GM18858 (cell line): ENCODE data around the gene KRTAP19-3.
"Not testable (repeated sequence)": the region's sequence is repeated elsewhere in the genome, so short reads cannot be mapped to it uniquely, and the experiment has no call there.

Experiments used
- ATAC-seq: cut with Tn5 transposase; IDR thresholded peaks from one replicate; pipeline ENCODE4 v1.9.1; 2021; ENCODE audit not compliant: unreplicated experiment

KRTAP19-3 gene

DNA sequence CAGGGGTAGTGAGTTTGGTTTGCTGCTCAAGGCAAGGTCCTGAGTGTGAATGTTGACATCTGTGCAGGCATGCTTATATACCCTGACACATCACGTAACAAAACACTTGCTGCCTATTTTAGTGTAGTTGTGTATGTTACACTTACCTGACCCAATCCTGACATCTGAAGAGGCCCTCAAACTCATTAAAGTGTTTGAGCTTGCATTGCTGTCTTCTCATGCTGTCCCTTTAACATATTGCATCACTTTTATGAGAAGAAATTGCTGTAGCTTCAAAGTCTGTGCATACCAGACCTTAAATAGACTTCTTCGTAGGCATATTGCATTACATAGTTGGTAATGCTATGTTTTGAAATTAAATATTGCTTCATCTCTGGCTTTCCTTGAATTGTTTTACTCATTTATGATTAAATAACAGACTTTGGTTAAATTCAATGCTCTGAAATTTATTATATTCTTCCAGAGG lies at the start of gene KRTAP19-3:
TSS of gene KRTAP19-3 (minus strand) at position 51 of the 466 bp plus-strand sequence. CDS start 56 bp downstream, outside the sequence.
- ATAC-seq, result no peak

GRCh38 chr21:30518876-30519275 lies 27.1 kb upstream of the KRTAP19-3 start:
- no peak for ATAC-seq

DNA sequence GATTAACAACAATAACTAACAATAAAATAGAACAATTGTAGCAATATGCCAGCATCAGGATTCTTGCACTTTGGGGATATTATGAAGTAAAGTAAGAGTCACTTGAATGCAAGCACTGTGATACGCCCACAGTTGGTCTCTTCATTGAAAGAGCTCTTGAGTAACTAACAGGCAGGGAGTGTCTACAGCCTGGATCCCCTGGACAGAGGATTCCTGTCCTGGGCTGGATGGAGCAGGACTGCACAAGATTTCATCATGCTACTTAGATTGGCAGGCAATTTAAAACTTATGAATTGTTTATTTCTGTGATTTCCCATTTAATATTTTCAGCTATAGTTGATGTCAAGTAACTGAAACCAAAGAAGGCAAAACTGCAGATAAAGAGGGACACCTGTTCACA lies 23.9 kb upstream of the KRTAP19-3 start:
- no peak for ATAC-seq

DNA sequence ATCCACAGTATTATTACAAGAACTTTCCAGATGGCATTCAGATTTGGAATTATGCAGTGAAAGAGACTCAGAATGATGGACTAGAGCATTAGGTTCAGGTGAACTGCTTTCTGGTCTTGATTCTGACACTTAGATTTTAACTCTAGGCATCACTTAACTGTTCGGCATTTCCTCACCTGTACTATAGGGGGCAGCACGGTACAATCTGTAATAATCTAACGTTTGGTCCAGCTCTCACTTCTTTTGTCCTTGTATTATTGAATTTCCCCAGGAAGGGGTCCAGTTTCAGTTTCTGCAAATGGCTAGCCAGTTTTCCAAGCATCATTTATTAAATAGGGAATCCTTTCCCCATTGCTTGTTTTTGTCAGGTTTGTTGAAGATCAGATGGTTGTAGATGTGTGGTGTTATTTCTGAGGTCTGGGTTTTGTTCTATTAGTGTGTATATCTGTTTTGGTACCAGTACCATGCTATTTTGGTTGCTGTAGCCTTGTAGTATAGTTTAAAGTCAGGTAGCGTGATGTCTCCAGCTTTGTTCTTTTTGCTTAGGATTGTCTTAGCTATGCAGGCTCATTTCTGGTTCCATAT lies 13.9 kb upstream of the KRTAP19-3 start:
- not testable (repeated sequence) for ATAC-seq

GRCh38 chr21:30502041-30502440 lies 10.2 kb upstream of the KRTAP19-3 start, which contains the start of gene KRTAP19-5:
Gene KRTAP19-5, minus strand, starts transcription at chr21:30502141. Its CDS starts 51 bp downstream, at chr21:30502090.
- no peak for ATAC-seq

- ATAC-seq, result no peak
Observed at GRCh38 chr21:30497065-30497464, 5.3 kb upstream of the KRTAP19-3 start, which contains the start of gene KRTAP19-4. Gene KRTAP19-4, minus strand, starts transcription at chr21:30497165. Its CDS starts 55 bp downstream, at chr21:30497110.

GRCh38 chr21:30487336-30487735 lies 4.5 kb downstream of the KRTAP19-3 start, which contains the start of gene KRTAP19-2:
Gene KRTAP19-2, minus strand, starts transcription at chr21:30487436. Its CDS starts 88 bp downstream, at chr21:30487348.
- ATAC-seq, result no peak

DNA sequence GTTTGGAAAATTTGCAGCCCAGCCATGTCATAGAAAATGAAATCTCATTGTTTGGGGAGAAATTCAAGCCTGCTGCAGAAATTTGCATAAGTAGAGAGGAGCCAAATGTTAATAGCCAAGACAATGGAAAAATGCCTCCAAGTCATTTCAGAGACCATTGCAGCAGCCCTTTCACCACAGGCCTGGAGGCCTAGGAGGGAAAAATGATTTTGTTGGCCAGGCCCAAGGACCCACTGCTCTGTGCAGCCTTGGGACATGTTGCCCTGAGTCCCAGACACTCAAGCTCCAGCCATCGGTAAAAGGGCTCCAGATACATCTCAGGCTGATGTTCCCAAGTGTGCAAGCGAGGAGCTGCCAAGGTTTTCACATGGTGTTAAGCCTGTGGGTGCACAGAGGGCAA lies 5.6 kb downstream of the KRTAP19-3 start:
- no peak for ATAC-seq

DNA sequence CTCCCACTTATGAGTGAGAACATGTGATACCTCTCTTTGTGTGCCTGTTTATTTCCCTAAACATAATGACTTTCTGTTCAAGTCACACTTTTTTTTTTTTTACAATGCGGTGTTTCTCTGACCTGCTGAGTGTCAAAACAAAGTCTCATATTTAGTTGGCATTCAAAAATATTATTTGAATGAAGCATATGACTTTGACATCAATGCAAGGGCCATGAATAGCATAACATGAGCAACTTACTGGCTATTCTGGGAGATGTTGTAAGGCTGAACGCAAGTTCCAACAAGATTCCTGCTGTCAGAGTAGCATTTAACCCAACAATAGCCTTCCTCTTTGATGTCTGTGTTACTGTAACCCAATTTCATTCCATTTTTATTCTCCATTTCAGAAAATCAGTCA lies 9.7 kb downstream of the KRTAP19-3 start:
- ATAC-seq, result no peak

- ATAC-seq, result no peak
Observed at GRCh38 chr21:30480145-30480544, 11.7 kb downstream of the KRTAP19-3 start, which contains the start of gene KRTAP19-1. Gene KRTAP19-1, minus strand, starts transcription at chr21:30480367. Its CDS starts 50 bp downstream, at chr21:30480317.

DNA sequence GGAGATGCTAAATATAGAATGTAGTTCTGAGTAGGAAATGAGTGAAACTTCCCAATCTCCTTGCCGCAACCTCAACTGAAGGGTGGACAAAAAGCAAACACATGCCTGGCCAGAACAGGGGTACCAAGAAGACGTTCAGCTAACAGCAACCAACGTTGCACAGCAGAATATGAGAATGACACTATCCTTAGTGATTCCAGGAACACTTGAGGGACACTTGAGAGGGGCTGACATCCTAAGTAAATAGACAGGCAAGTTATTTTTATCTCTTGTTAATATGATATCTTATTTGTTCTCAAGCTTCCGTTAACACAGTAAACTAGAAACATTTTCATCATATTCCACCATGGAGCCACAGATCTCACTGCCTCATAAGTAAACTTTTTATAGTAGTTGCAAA lies 12.6 kb downstream of the KRTAP19-3 start:
- ATAC-seq, result no peak

DNA sequence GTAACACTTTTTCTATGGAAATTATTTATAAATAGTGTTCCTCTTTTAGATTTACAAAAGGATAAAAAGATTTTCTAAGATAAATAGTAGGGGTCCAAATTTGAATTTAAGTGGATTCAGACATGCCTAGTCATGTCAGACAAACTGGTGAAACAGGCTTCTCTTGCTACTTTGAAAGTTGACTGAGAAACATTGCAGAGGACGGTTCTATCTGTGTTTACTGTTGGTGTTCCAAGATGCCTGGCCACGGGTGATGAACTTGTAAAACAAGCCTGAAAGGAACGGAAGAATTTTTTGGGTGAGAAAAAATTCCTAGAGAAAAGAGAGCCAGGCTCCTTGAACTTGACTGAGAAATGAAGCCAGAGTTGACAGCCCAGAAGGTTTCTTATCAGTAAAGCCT lies 13.8 kb downstream of the KRTAP19-3 start:
- no peak for ATAC-seq

DNA sequence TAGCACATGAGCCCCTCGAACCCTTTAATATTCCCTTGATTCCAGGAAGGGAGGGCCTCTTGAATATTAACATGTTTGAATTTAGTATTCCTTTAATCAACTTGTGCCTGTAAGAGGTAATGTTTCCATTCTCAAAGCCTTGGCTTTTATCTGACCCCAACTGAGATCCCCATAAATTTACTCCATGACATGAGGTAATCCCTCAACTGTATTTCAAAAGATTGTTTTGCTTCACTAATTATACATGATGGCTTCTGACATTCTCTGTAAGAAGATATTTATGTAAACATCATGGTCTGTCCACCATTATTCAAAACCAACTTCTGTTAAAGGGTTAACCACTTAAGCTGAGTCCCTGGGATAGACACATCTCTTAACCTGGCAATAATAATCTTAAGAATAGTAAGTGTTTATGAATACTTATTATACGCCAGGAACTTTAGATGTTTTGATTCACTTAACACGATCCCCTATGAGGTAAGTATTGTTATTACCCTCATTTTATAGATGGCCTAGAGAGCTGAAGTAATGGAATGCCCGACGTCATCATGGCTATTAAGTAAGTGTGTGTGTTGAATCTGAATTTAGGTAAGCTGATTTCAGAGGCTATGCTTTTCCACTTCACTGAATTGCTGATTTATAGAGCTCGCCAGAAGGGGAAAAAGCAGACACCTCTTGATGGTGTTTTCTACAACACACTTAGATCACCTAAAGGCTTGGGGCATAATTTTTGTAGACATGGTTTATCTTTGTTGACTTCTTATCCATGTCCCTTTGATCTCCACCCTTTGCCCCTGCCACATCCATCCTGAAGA lies 22.7 kb downstream of the KRTAP19-3 start:
- no peak for ATAC-seq

DNA sequence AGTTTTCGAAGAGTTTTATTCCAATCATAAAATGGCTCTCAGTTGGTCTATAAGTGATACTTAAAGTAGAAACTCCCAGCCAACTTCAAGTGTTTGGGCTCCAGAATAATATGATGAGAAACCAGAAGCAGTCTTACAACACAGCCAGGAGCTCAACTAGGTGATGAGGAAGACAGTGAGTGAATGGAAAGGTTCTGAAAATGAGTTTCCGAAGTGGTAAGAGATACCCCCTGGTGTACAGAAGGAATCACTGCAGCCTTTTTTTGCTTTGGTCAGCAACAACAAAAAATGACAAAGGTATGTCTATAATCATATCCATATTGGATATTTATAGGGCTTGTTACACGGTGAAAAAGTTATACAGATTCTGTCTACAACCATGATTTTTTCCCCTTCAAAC lies 28.1 kb downstream of the KRTAP19-3 start:
- ATAC-seq, result no peak

- no peak for ATAC-seq
Observed at GRCh38 chr21:30448514-30448913, 43.3 kb downstream of the KRTAP19-3 start.

DNA sequence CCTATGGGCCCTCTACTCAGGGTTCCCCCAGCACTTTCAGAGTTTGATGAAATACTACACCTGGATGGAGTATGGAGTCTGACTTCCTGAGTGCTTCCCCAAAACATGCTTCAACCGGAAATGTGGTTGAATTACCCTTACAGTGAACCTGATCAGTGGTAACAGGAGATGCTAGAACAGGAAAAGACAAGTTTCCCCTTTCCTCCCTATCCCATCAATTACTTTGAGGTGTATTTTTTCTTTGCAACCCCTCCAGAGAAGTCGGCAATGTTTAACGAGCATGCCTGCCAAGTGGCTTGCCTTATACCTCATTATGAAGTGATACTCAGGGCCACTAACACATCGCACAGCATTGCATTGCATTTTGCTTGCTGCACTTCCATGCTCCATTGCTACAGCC lies 44.8 kb downstream of the KRTAP19-3 start:
- ATAC-seq, result no peak

- no peak for ATAC-seq
Observed at GRCh38 chr21:30444204-30444603, 47.6 kb downstream of the KRTAP19-3 start.

GRCh38 chr21:30443226-30443625 lies 48.6 kb downstream of the KRTAP19-3 start:
- no peak for ATAC-seq
